HG03280 (cell line): ENCODE data around the gene HSPA12B.

ENCODE experiments used
- ATAC-seq: cut with Tn5 transposase; IDR thresholded peaks from one replicate; pipeline ENCODE4 v1.9.1; 2021; ENCODE audit warnings: mild to moderate bottlenecking, moderate library complexity; ENCODE audit not compliant: unreplicated experiment

HSPA12B gene

GRCh38 chr20:3728354-3728753 lies 4.1 kb upstream of the HSPA12B start:
- no peak for ATAC-seq

- ATAC-seq, result no peak
Observed at GRCh38 chr20:3728876-3729275, 3.6 kb upstream of the HSPA12B start.

- no peak for ATAC-seq
Observed at GRCh38 chr20:3729378-3729777, 3.1 kb upstream of the HSPA12B start.

- ATAC-seq, result no peak
Observed at GRCh38 chr20:3729811-3730540, 2.5 kb upstream of the HSPA12B start.

GRCh38 chr20:3730803-3731672 lies 1.4 kb upstream of the HSPA12B start:
- ATAC-seq, result no peak

- ATAC-seq, result no peak
Observed at GRCh38 chr20:3731944-3732326, 550 bp upstream of the HSPA12B start.

- ATAC-seq, result no peak
Observed at GRCh38 chr20:3733119-3733995, 872 bp downstream of the HSPA12B start.

GRCh38 chr20:3734111-3734843 lies 1.8 kb downstream of the HSPA12B start:
- ATAC-seq, result no peak

GRCh38 chr20:3735768-3736167 lies 3.3 kb downstream of the HSPA12B start:
- ATAC-seq, result no peak

- no peak for ATAC-seq
Observed at GRCh38 chr20:3738111-3739053, 5.9 kb downstream of the HSPA12B start.

- ATAC-seq, result no peak
Observed at GRCh38 chr20:3739054-3739925, 6.8 kb downstream of the HSPA12B start.

- no peak for ATAC-seq
Observed at GRCh38 chr20:3739926-3740451, 7.5 kb downstream of the HSPA12B start.

GRCh38 chr20:3740615-3741301 lies 8.3 kb downstream of the HSPA12B start:
- ATAC-seq, result no peak

GRCh38 chr20:3741836-3742458 lies 9.5 kb downstream of the HSPA12B start:
- no peak for ATAC-seq

- ATAC-seq, result no peak
Observed at GRCh38 chr20:3743251-3743650, 10.8 kb downstream of the HSPA12B start.

GRCh38 chr20:3744037-3744436 lies 11.6 kb downstream of the HSPA12B start:
- ATAC-seq, result no peak
